Esophagus muscularis mucosa (tissue), 3 donors: Measurements from ENCODE around the gene GYG1.

Source experiments
- POLR2AphosphoS5 ChIP-seq, 2 donors: sonication (generic); formaldehyde crosslinking; IDR thresholded peaks; one replicate each; pipeline ENCODE4 v1.6.1; 2017; ENCODE audit warnings: antibody characterized with exemption in 2 of 2
- TF ChIP-seq, protein P1 (sequence below), 3 experiments: fragments of 200-600 bp in 2 of 3; fragments of 450-650 bp in 1 of 3; sonication (generic) in 2 of 3; IDR thresholded peaks; one replicate each; pipeline ENCODE4 v1.5.1; 2017 to 2019; ENCODE audit warnings: antibody characterized with exemption in 3 of 3, mild to moderate bottlenecking in 2 of 3, moderate library complexity in 1 of 3

DNA sequence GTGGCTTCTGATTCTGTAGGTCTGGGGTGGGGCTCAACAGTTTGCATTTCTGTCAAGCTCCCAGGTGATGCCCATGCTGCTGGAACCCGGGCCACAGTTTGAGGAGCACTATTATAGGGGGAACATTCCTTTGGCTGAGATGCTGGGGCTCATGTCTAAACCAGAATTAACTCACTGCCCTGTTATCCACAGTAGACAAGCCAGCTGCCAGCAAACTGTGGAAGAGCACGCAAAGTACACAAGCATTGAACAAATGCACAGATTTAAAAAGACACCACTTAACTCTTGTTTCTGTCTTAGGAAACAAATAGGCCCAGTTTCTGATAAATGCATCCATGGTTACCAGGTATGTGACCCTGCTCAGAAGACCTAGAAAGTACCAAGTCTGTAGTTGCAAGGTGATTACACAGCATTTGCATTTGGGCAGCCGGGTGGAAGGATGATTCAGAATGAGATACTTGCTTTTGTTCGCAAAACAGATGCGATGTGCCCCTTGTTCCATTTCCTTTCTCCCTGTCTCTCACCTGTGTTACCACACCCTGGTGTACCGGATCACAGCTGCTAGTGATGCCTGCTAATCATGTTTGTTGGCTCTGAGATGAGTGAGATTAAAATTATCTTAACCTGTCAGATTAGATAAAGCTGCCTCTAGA, 12.4 kb downstream of the GYG1 start:
- TF ChIP-seq, protein P1, sequence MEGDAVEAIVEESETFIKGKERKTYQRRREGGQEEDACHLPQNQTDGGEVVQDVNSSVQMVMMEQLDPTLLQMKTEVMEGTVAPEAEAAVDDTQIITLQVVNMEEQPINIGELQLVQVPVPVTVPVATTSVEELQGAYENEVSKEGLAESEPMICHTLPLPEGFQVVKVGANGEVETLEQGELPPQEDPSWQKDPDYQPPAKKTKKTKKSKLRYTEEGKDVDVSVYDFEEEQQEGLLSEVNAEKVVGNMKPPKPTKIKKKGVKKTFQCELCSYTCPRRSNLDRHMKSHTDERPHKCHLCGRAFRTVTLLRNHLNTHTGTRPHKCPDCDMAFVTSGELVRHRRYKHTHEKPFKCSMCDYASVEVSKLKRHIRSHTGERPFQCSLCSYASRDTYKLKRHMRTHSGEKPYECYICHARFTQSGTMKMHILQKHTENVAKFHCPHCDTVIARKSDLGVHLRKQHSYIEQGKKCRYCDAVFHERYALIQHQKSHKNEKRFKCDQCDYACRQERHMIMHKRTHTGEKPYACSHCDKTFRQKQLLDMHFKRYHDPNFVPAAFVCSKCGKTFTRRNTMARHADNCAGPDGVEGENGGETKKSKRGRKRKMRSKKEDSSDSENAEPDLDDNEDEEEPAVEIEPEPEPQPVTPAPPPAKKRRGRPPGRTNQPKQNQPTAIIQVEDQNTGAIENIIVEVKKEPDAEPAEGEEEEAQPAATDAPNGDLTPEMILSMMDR (IDR thresholded peaks at IDR 0.05) = no peak
- TF ChIP-seq POLR2AphosphoS5 (IDR thresholded peaks at IDR 0.05) = no peak
